MCF 10A (cell line): ENCODE data around the gene RCE1. TPM values are rescaled to one million over a fixed set of nuclear protein-coding genes. Genes with fewer than 3 reads are reported as not detected.
"Not testable (repeated sequence)": the region's sequence is repeated elsewhere in the genome, so short reads cannot be mapped to it uniquely, and the experiment has no call there.

Experiments
- BruUV-seq: library from RNA; stranded (reverse); fragments of 400-500 nt; replicated peaks from 2 replicates; lab custom pipeline; 2021; lab: Mats Ljungman, UMichigan
- CTCF ChIA-PET: fragments of 300-600 bp; sonication (Branson Sonifier 250); formaldehyde crosslinking; extraction: SDS; loops from one replicate; lab custom pipeline; 2021; ENCODE audit warnings: antibody characterized with exemption, inconsistent platforms; lab: Yijun Ruan, JAX
- POLR2A ChIA-PET: fragments of 300-600, 350-650 bp; sonication (Branson Sonifier 250); formaldehyde crosslinking; extraction: SDS; loops from one replicate; lab custom pipeline; 2020; ENCODE audit warnings: antibody characterized with exemption, inconsistent platforms; lab: Yijun Ruan, JAX
- DNase-seq: peaks from one replicate; pipeline ENCODE4 v3.0.0-alpha.2; 2018; ENCODE audit not compliant: unreplicated experiment
- H3K27ac Mint-ChIP-seq: one replicate; pipeline ENCODE4 v1.8.0; 2022; ENCODE audit warnings: mild to moderate bottlenecking, low read depth, mixed read lengths; ENCODE audit not compliant: unreplicated experiment
- H3K27me3 Mint-ChIP-seq: one replicate; pipeline ENCODE4 v1.8.0; 2022; ENCODE audit warnings: mixed read lengths; ENCODE audit not compliant: insufficient read depth, unreplicated experiment
- H3K36me3 Mint-ChIP-seq: one replicate; pipeline ENCODE4 v1.8.0; 2022; ENCODE audit warnings: mild to moderate bottlenecking, moderate library complexity, mixed read lengths; ENCODE audit not compliant: insufficient read depth, unreplicated experiment
- H3K4me1 Mint-ChIP-seq: one replicate; pipeline ENCODE4 v1.8.0; 2022; ENCODE audit warnings: mixed read lengths; ENCODE audit not compliant: insufficient read depth, unreplicated experiment
- H3K4me3 Mint-ChIP-seq: one replicate; pipeline ENCODE4 v1.8.0; 2022; ENCODE audit warnings: mild to moderate bottlenecking, moderate library complexity, mixed read lengths; ENCODE audit not compliant: unreplicated experiment
- H3K9me3 Mint-ChIP-seq: one replicate; pipeline ENCODE4 v1.8.0; 2022; ENCODE audit warnings: mixed read lengths; ENCODE audit not compliant: unreplicated experiment
- CTCF ChIP-seq: fragments of 200-600 bp; IDR thresholded peaks from one replicate; pipeline ENCODE4 v1.8.0; 2022; ENCODE audit warnings: antibody characterized with exemption, mild to moderate bottlenecking; ENCODE audit not compliant: unreplicated experiment
- intact Hi-C: fragments of 100-400 bp; cut with micrococcal nuclease; formaldehyde crosslinking; loops from 2 replicates; pipeline ENCODE4 v1.14.1; 2022
- total RNA-seq: library from RNA; stranded (reverse); gene quantifications from 2 replicates; pipeline ENCODE4 v1.2.3, GENCODE V29; 2022

The RCE1 gene
- total RNA-seq, 1 experiment from 2014 or later = 23.3 TPM

- POLR2A ChIA-PET = interaction anchor here (0.6 to 1.4 kb wide), 6 partner anchors 8 to 265 kb away, joined by 3 to 4 read pairs (median 3); partner anchors contain the start of gene RBM4
- intact Hi-C loops = loop anchor here (5.0 to 10.0 kb wide), 2 partner anchors 74 to 126 kb away; a partner anchor contains a TSS
- Mint-ChIP-seq H3K27ac (no peak overlapping the region), H3K4me1 (peaks cover 7% of the 10 kb centered on the region), H3K9me3 (no peaks in the 10 kb centered on the region), H3K27me3 (no peaks in the 10 kb centered on the region), H3K4me3 (no peak overlapping the region), H3K36me3 (peaks cover 34% of the 10 kb centered on the region)
- TF ChIP-seq CTCF = no peak
- CTCF ChIA-PET = interaction anchor here (0.7 to 0.8 kb wide), 2 partner anchors 8 to 124 kb away, joined by 3 read pairs; no protein-coding TSS in a partner anchor
- DNase-seq = no peak
- BruUV-seq = no TSS peak
Measured at GRCh38 chr11:66818231-66818955, 24.8 kb upstream of the RCE1 start.

- TF ChIP-seq CTCF = no peak
- Mint-ChIP-seq H3K4me3 (no peak overlapping the region), H3K36me3 (peaks cover 31% of the 10 kb centered on the region), H3K4me1 (peaks cover 5% of the 10 kb centered on the region), H3K9me3 (no peaks in the 10 kb centered on the region), H3K27ac (no peak overlapping the region), H3K27me3 (no peaks in the 10 kb centered on the region)
- POLR2A ChIA-PET = interaction anchor here (0.6 to 0.8 kb wide), 2 partner anchors 18 to 142 kb away, joined by 3 to 4 read pairs; no protein-coding TSS in a partner anchor
- intact Hi-C loops = no loop called here
- CTCF ChIA-PET = no interaction called here
- DNase-seq = no peak
- no TSS peak for BruUV-seq
Measured at GRCh38 chr11:66820381-66820780, 22.9 kb upstream of the RCE1 start.

GRCh38 chr11:66820901-66821300 lies 22.3 kb upstream of the RCE1 start:
- CTCF ChIA-PET = no interaction called here
- no peak for TF ChIP-seq CTCF
- Mint-ChIP-seq H3K4me1 (no peaks in the 10 kb centered on the region), H3K36me3 (peaks cover 31% of the 10 kb centered on the region), H3K4me3 (no peak overlapping the region), H3K9me3 (no peaks in the 10 kb centered on the region), H3K27ac (no peak overlapping the region), H3K27me3 (no peaks in the 10 kb centered on the region)
- POLR2A ChIA-PET = interaction anchor here (0.6 to 0.8 kb wide), 2 partner anchors 142 to 342 kb away, joined by 3 read pairs; no protein-coding TSS in a partner anchor
- intact Hi-C loops = no loop called here
- DNase-seq = no peak
- no TSS peak for BruUV-seq

- Mint-ChIP-seq H3K27me3 (no peaks in the 10 kb centered on the region), H3K4me1 (no peaks in the 10 kb centered on the region), H3K27ac (no peak overlapping the region), H3K36me3 (peaks cover 42% of the 10 kb centered on the region), H3K4me3 (no peak overlapping the region), H3K9me3 (no peaks in the 10 kb centered on the region)
- POLR2A ChIA-PET = no interaction called here
- TF ChIP-seq CTCF = no peak
- BruUV-seq = no TSS peak
- CTCF ChIA-PET = interaction anchor here (1.6 kb wide), 1 partner anchor 128 kb away, joined by 3 read pairs; no protein-coding TSS in a partner anchor
- DNase-seq = no peak
- intact Hi-C loops = no loop called here
Measured at GRCh38 chr11:66823700-66824099, 19.5 kb upstream of the RCE1 start.

- H3K4me3 Mint-ChIP-seq, intact Hi-C loops, DNase-seq, CTCF ChIA-PET, H3K4me1 Mint-ChIP-seq, H3K27ac Mint-ChIP-seq, H3K9me3 Mint-ChIP-seq, POLR2A ChIA-PET, BruUV-seq, H3K27me3 Mint-ChIP-seq: not testable (repeated sequence)
- H3K36me3 Mint-ChIP-seq = peaks cover 51% of the 10 kb centered on the region
Measured at GRCh38 chr11:66824573-66824972, 18.7 kb upstream of the RCE1 start.
